Measurements from ENCODE around the gene BASP1. TPM values are rescaled to one million over a fixed set of nuclear protein-coding genes. Genes with fewer than 3 reads are reported as not detected.

Gene BASP1
- total and polyA plus RNA-seq, 2 donors from 2014 or later: 5.1 to 12.5 TPM

DNA sequence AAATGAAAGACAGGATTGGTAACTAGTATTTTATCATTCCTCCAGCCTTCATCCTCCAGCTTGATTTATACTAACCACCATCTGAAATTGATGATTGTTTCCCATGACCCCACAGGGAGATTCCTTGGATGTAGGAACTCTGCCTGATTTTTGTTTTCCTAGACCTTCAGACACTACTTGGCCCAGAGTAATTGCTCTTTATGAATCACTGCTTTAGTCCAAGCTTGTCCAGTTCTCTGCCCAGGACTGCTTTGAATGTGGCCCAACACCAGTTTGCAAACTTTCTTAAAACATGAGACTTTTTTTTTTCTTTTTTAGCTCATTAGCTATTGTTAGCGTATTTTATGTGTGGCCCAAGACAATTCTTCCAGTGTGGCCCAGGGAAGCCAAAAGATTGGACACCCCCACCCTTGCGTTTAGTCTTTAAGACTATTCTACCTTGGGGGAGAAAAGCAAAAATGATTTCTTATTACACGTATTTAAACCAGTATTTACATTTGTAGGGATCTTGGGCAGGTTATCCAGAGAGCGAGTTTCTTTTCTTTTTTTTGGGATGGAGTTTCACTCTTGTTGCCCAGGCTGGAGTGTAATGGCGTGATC lies 18.4 kb downstream of the BASP1 start:
- intact Hi-C loops (cut with DNase I): no loop called here
- no peak for FAIRE-seq
- Histone ChIP-seq H3K27me3 (ENCODE audit: control insufficient read depth, insufficient read depth, low read length) (no peaks in the 10 kb centered on the region), H3K27ac (ENCODE audit: low read depth in 2 of 2, low read length in 2 of 2) (no peak overlapping the region), H3K9ac (ENCODE audit: low read length in 3 of 3) (no peak overlapping the region), H3K36me3 (ENCODE audit: control insufficient read depth in 2 of 3, insufficient read depth in 3 of 3, low read length in 3 of 3) (no peaks in the 10 kb centered on the region), H3K9me3 (ENCODE audit: control insufficient read depth in 2 of 3, insufficient read depth in 1 of 3, low read length in 3 of 3) (no peaks in the 10 kb centered on the region), H3K4me1 (ENCODE audit: control insufficient read depth in 2 of 3, insufficient read depth in 2 of 3, low read depth in 1 of 3, low read length in 3 of 3) (no peaks in the 10 kb centered on the region), H3K4me3 (ENCODE audit: low read length in 3 of 3) (no peak overlapping the region)
- DNase-seq: no peak
- TF ChIP-seq, protein P1, sequence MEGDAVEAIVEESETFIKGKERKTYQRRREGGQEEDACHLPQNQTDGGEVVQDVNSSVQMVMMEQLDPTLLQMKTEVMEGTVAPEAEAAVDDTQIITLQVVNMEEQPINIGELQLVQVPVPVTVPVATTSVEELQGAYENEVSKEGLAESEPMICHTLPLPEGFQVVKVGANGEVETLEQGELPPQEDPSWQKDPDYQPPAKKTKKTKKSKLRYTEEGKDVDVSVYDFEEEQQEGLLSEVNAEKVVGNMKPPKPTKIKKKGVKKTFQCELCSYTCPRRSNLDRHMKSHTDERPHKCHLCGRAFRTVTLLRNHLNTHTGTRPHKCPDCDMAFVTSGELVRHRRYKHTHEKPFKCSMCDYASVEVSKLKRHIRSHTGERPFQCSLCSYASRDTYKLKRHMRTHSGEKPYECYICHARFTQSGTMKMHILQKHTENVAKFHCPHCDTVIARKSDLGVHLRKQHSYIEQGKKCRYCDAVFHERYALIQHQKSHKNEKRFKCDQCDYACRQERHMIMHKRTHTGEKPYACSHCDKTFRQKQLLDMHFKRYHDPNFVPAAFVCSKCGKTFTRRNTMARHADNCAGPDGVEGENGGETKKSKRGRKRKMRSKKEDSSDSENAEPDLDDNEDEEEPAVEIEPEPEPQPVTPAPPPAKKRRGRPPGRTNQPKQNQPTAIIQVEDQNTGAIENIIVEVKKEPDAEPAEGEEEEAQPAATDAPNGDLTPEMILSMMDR (IDR thresholded peaks at IDR 0.05; ENCODE audit: borderline replicate concordance, extremely low read depth, insufficient read depth): no peak

DNA sequence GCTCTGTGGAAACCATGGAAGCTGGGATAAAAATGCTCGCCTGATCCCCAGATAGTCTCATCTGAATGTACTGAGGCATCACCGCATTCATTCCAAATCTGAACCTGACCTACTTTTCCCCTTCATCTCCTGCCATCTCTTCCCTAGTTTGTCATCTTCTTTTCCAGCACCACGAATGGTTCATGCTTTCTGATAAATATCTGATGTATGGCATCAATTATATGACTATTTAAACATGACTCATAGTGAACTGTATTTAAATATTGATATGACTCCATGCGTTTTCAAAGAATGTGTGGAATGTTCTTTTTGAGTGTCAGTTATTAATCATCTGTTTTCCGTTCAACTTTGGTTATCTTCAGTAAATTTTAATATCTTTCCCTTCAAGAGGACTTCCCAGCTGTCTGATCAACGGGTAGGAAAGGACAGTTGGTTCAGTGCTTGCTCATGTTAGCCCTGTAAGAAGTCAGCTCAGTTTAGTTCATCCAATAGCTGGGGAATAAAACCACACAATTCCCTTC lies 21.1 kb downstream of the BASP1 start:
- TF ChIP-seq, protein P1 (IDR thresholded peaks at IDR 0.05; ENCODE audit: borderline replicate concordance, extremely low read depth, insufficient read depth): no peak
- no peak for FAIRE-seq
- Histone ChIP-seq H3K4me1 (ENCODE audit: control insufficient read depth in 2 of 3, insufficient read depth in 2 of 3, low read depth in 1 of 3, low read length in 3 of 3) (no peaks in the 10 kb centered on the region), H3K27ac (ENCODE audit: low read depth in 2 of 2, low read length in 2 of 2) (no peak overlapping the region), H3K9ac (ENCODE audit: low read length in 3 of 3) (no peak overlapping the region), H3K9me3 (ENCODE audit: control insufficient read depth in 2 of 3, insufficient read depth in 1 of 3, low read length in 3 of 3) (no peaks in the 10 kb centered on the region), H3K4me3 (ENCODE audit: low read length in 3 of 3) (no peak overlapping the region), H3K27me3 (ENCODE audit: control insufficient read depth, insufficient read depth, low read length) (no peaks in the 10 kb centered on the region), H3K36me3 (ENCODE audit: control insufficient read depth in 2 of 3, insufficient read depth in 3 of 3, low read length in 3 of 3) (no peaks in the 10 kb centered on the region)
- DNase-seq: no peak
- intact Hi-C loops (cut with DNase I): no loop called here

DNA sequence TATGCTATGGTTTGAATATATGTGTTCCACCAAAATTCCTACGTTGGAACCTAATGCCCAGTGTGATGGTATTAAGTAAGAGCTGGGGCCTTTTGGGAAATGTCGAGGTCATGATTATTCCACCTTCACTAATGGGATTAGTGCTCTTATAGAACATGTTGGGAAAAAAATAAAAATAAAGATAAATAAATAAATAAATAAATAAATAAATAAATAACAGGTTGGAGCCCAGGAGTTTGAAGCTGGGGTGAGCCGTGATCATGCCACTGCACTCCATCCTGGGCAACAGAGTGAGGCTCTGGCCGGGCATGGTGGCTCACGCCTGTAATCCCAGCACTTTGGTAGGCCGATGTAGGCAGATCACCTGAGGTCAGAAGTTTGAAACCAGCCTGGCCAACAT lies 22.5 kb downstream of the BASP1 start:
- H3K9ac ChIP-seq (ENCODE audit: low read length in 3 of 3): no peak overlapping the region
- H3K27ac ChIP-seq (ENCODE audit: low read depth in 2 of 2, low read length in 2 of 2): no peak overlapping the region
- no peaks in the 10 kb centered on the region for H3K4me1 ChIP-seq (ENCODE audit: control insufficient read depth in 2 of 3, insufficient read depth in 2 of 3, low read depth in 1 of 3, low read length in 3 of 3)
- TF ChIP-seq, protein P1 (IDR thresholded peaks at IDR 0.05; ENCODE audit: borderline replicate concordance, extremely low read depth, insufficient read depth): no peak
- no peak for DNase-seq
- no peak overlapping the region for H3K4me3 ChIP-seq (ENCODE audit: low read length in 3 of 3)
- H3K9me3 ChIP-seq (ENCODE audit: control insufficient read depth in 2 of 3, insufficient read depth in 1 of 3, low read length in 3 of 3): no peaks in the 10 kb centered on the region
- H3K27me3 ChIP-seq (ENCODE audit: control insufficient read depth, insufficient read depth, low read length): no peaks in the 10 kb centered on the region
- H3K36me3 ChIP-seq (ENCODE audit: control insufficient read depth in 2 of 3, insufficient read depth in 3 of 3, low read length in 3 of 3): no peaks in the 10 kb centered on the region
- intact Hi-C loops (cut with DNase I): no loop called here
- no peak for FAIRE-seq

DNA sequence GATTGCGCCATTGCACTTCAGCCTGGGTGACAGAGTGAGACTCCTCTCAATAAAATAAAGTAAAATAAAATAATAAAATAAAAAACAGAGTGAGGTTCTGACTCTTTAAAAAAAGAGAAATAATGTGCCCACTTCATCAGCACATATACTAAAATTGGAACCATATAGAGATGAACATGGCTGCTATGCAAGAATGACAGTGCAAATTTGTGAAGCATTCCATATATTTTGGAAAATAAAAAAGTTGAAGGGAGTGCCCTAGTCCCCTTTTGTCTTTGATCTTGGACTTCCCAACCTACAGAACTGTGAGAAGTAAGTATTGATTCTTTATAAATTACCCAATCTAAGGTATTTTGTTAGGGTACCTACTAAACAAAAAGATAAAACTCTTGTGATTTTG lies 23.1 kb downstream of the BASP1 start:
- no peak for DNase-seq
- intact Hi-C loops (cut with DNase I): no loop called here
- H3K4me3 ChIP-seq (ENCODE audit: low read length in 3 of 3): no peak overlapping the region
- H3K27ac ChIP-seq (ENCODE audit: low read depth in 2 of 2, low read length in 2 of 2): no peak overlapping the region
- H3K9me3 ChIP-seq (ENCODE audit: control insufficient read depth in 2 of 3, insufficient read depth in 1 of 3, low read length in 3 of 3): no peaks in the 10 kb centered on the region
- FAIRE-seq: no peak
- no peak overlapping the region for H3K9ac ChIP-seq (ENCODE audit: low read length in 3 of 3)
- TF ChIP-seq, protein P1 (IDR thresholded peaks at IDR 0.05; ENCODE audit: borderline replicate concordance, extremely low read depth, insufficient read depth): no peak
- no peaks in the 10 kb centered on the region for H3K36me3 ChIP-seq (ENCODE audit: control insufficient read depth in 2 of 3, insufficient read depth in 3 of 3, low read length in 3 of 3)
- no peaks in the 10 kb centered on the region for H3K27me3 ChIP-seq (ENCODE audit: control insufficient read depth, insufficient read depth, low read length)
- H3K4me1 ChIP-seq (ENCODE audit: control insufficient read depth in 2 of 3, insufficient read depth in 2 of 3, low read depth in 1 of 3, low read length in 3 of 3): no peaks in the 10 kb centered on the region

All from kidney (tissue), 14 donors.